ENCODE measurements around the gene AGXT.

Gene AGXT

DNA sequence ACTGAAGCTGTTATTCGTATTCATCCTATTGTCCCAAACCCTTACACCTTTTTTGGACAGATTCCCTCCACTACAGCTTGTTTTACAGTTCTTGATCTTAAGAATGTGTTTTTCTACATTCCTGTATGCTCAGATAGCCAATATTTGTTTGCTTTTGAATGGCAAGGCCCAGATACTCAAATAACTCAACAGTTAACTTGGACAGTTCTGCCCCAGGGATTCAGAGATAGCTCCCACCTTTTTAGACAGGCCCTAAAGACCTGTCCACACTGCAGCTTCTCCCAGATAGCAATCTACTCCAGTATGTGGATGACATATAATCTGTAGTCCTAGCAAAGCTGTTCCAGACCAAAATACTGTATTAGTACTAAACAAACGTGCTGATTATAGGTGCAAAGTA lies 7.1 kb upstream of the AGXT start:
- no peak overlapping the region for H3K4me3 ChIP-seq (ENCODE audit: low read depth, low read length)
- TF ChIP-seq, protein P1, sequence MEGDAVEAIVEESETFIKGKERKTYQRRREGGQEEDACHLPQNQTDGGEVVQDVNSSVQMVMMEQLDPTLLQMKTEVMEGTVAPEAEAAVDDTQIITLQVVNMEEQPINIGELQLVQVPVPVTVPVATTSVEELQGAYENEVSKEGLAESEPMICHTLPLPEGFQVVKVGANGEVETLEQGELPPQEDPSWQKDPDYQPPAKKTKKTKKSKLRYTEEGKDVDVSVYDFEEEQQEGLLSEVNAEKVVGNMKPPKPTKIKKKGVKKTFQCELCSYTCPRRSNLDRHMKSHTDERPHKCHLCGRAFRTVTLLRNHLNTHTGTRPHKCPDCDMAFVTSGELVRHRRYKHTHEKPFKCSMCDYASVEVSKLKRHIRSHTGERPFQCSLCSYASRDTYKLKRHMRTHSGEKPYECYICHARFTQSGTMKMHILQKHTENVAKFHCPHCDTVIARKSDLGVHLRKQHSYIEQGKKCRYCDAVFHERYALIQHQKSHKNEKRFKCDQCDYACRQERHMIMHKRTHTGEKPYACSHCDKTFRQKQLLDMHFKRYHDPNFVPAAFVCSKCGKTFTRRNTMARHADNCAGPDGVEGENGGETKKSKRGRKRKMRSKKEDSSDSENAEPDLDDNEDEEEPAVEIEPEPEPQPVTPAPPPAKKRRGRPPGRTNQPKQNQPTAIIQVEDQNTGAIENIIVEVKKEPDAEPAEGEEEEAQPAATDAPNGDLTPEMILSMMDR (IDR thresholded peaks at IDR 0.05; ENCODE audit: low read depth, low read length): no peak

DNA sequence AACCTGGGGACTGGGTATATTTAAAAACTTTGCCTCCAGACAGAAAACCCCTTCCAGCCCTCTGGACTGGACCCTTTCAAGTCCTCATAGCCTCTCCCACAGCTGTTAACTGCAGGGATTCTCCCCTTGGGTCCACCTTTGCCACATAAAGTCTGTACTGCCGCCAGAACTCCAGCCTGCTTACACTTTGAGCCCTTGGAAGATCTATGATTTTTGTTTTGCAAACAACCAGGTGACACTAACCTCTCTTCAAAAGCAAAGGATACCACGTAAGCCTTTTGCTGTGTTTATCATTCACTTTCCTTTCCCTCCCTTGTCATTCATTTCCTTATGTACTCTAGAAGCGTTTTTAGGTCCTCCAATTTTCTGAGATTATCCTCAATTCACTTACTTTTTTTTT lies 4.1 kb upstream of the AGXT start:
- TF ChIP-seq, protein P1 (IDR thresholded peaks at IDR 0.05; ENCODE audit: low read depth, low read length): no peak

DNA sequence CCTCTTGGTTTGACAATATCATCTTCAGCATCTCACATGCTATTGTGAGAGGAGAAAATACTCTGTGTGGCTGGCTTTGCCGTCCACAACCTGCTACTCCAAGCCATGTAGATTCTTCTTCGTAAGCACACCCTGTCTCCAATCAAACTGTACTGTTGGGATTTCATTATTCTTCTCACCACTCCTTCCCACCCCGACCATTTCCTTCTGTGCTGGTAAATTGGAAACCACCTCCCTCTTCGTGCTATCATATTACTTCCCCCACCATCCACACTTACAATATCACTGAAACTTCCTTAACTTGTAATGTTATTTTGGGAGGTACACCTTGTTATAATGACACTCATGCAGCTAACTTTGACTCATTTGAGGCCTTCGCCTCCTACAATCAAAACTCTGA lies 3.2 kb upstream of the AGXT start:
- no peak overlapping the region for H3K4me3 ChIP-seq (ENCODE audit: low read depth, low read length)
- TF ChIP-seq, protein P1 (IDR thresholded peaks at IDR 0.05; ENCODE audit: low read depth, low read length): no peak

More for the DNA sequence above, 4.1 kb upstream of the AGXT start:
- H3K4me3 ChIP-seq (ENCODE audit: low read depth, low read length): no peak overlapping the region

DNA sequence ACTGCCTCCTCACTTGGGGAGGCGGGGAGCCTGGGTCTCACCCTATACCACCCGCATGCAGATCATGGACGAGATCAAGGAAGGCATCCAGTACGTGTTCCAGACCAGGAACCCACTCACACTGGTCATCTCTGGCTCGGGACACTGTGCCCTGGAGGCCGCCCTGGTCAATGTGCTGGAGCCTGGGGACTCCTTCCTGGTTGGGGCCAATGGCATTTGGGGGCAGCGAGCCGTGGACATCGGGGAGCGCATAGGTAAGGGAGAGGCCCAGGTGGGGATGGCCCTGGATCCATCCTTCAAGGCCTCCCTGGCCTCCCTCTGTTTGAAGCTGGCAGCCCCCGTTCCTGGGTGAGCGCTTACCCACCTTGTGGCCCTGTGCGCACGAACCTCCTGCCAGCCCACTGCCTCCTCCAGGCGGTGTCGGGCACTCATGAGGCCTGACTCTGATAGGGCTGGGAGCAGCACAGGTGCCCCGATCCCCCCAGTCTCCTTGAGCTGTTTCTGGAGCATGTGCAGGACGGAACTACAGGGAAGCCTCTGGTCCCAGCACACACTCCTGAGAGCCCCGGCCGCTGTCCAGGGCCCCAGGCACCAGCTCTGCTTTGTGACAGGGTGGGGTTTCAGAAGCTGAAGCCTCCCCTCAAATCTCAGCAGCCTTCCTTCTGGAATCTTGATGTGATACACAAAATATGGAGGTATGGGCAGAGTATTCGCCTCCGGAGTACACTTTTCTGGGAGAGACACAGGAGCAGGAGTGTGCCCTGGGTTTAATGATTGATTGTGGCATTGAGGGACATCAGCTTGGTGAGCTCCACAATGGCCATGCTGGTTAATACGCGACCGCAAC lies 708 bp downstream of the AGXT start:
- H3K4me3 ChIP-seq (ENCODE audit: low read depth, low read length): no peak overlapping the region
- TF ChIP-seq, protein P1 (IDR thresholded peaks at IDR 0.05; ENCODE audit: low read depth, low read length): no peak

DNA sequence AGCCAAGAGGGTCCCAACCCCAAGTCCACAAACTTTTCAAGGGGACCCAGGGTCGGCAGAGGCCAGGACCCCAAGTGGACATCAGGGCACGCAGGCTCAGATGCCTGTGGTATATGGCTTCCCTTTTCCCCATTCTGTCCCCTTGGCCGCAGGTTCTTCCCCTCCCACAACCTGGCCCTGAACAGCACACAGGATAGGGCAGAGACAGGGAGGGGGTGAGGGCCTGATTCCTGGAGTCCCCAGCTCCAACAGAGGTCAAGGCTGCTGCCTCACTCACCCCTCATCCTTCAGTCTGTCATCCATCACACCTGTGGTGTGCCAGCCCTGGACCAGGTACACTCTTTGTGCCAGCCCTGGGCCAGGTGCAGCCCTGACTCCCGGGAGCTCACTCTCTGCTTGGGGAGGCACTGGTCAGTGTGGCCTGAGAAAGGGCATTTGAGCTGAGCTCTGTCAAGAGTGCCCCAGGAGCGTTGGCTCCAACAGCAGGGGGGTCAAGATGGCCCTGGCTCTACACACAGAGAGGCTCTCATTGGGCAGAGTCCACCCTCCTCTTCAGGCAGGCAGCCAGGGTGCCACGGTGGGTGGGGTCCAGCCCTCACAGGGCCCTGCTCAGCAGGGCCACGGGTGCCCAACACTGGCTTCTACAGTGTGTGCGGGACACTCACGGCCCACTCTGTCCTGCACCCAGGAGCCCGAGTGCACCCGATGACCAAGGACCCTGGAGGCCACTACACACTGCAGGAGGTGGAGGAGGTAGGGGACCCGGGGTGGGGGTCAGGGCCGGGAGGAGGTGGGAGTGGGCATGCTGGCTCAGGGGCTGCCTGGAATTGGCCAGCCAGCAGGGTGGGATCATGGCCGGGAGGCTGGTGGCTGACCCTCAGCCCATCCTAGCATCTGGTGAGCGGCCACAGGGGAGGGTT lies 1.6 kb downstream of the AGXT start:
- H3K4me3 ChIP-seq (ENCODE audit: low read depth, low read length): no peak overlapping the region

DNA sequence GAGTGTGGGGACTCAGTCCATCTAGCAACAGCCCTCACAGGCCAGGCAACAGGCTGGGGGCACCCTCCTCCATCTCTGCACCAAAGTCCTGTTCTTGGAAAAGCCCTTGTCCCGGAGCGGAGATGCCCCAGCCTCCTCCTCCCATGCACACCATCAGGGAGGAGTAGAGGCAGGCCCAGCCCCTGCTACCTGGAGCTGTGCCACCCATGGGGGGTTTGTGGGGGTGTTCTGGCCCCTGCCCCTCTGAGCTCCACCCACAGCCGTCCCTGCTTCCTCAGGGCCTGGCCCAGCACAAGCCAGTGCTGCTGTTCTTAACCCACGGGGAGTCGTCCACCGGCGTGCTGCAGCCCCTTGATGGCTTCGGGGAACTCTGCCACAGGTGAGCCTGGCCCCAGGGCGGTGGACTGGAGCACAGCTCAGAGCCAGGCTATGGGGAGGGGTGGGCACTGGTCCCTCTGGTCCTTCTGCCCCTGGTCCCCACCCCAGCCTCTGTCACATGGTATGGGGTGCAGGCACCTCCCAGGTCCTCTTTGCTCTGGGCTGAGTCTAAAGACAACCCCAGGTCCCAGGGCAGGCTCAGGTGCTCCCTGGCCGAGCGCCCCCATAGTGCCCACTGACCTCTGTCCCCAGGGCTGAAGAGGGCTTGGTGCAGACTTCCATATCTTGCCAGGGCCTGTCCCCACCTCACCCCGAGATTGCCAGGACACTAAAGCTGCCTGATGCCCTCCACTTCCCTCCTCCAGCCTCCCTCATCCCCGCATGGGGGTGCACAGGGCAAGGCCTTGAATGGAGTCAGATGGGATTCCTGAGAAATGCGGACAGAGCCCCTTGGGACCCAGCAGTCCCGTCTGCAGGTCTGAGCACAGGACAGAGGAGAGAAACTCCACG lies 2.7 kb downstream of the AGXT start:
- H3K4me3 ChIP-seq (ENCODE audit: low read depth, low read length): no peak overlapping the region
- TF ChIP-seq, protein P1 (IDR thresholded peaks at IDR 0.05; ENCODE audit: low read depth, low read length): no peak

More for the DNA sequence above, 1.6 kb downstream of the AGXT start:
- TF ChIP-seq, protein P1 (IDR thresholded peaks at IDR 0.05; ENCODE audit: low read depth, low read length): no peak
